ENCODE results near the gene TMEM63B.

GRCh38 chr6:44179072-44179536 is 51.8 kb downstream of the TMEM63B start:
- TF ChIP-seq SP1 (IDR thresholded peaks at IDR 0.05) = no peak
- TF ChIP-seq BHLHE40 (IDR thresholded peaks at IDR 0.05; ENCODE audit: borderline replicate concordance) = no peak
- TF ChIP-seq SUZ12 (IDR thresholded peaks at IDR 0.05) = no peak
- TF ChIP-seq TARDBP (IDR thresholded peaks at IDR 0.05) = no peak
- no peak for TF ChIP-seq FOXA1 (IDR thresholded peaks at IDR 0.05)
- TF ChIP-seq CTBP1 (IDR thresholded peaks at IDR 0.05; ENCODE audit: borderline replicate concordance) = no peak
- TF ChIP-seq FOXM1 (IDR thresholded peaks at IDR 0.05; ENCODE audit: borderline replicate concordance) = no peak
- TF ChIP-seq L3MBTL2 (conservative IDR thresholded peaks at IDR 0.05) = no peak
- TF ChIP-seq HDGF (IDR thresholded peaks at IDR 0.05; ENCODE audit: borderline replicate concordance) = no peak
- TF ChIP-seq PKNOX1 (IDR thresholded peaks at IDR 0.05) = no peak
